HG03565 (cell line): Measurements from ENCODE around the gene SSTR5.

Experiments
- ATAC-seq: cut with Tn5 transposase; IDR thresholded peaks from one replicate; pipeline ENCODE4 v1.9.1; 2021; ENCODE audit warnings: mild to moderate bottlenecking, moderate library complexity; ENCODE audit not compliant: unreplicated experiment

Gene SSTR5

DNA sequence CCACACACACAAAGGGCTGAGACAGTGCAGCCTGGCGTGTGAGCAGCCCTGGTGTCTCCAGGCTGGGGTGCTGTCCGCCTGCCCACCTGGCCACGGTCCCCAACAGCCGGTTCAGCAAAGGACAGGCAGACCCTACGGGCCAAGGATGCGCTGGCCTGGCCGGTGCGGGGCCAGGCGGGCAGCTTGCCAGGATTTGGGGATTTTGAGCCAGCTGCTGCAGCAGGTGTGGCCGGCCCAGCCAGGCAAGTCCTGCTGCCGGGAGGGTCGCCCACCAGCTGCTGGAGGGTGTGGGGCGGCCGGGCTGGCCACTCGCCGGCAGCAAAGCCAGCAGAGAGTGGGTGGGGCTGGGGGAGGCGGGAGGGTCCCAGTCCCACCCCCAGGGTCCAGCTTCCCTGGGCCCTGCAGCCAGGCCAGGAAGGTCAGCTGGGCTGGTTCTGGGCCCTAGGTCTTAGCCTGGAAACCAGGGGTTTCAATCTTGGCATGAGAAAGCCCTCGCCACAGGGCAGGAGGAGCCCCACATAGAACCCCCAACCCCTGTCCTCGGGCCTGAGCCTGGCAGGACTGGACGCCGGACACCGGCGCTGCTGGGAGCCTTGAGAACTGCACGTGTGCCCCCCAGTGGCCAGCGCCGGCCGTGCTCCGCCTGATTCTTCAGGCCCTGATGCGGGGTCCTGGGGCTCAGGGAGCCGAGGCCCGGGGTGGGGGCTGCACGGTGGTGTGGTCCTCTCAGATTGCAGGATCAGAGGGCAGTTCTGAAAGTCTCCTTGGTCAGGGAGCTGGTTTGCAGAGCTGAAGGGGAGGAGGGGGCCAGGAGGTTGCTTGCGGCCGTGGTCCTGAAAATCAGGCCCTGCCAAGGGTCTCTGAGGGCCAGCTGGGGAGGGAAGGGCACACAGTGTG lies 17.6 kb upstream of the SSTR5 start:
- ATAC-seq, result no peak

DNA sequence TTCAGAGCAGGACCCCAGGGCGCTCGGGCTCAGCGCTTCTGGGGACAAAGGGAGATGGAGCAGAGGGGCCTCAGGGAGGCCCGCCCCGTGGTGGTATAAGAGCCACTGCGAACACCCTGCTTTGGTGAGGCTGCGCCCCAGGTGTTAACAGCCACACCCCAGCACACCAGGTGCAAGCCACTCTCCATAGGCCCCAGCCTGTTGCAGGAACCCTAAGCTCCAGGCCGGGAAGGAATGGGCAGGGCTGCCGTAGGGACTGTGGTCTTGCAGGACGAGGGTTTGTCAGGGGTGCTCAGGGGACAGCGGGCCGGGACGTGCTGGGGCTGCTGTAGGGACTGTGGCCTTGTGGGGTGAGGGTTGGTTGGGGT lies 17.0 kb upstream of the SSTR5 start:
- ATAC-seq, result no peak

DNA sequence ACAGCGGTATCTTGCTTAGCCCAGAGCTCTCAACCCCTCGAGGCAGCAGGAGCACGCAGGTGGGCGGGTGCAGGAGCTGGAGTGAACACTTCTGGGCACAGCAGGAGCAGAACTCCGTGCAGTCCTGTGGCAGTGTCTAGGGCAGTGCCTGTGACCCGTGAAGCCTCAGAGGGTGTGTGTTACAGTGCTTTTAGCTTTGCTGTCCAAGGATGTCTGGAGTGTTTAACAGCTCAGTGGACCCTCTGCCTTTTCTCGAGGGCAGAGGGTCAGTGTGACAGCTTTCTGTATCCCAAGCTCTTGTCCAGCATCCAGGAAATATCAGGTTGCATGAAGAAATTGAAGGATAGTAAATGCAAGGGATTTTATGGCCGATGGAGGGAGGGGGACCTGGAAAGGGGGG lies 16.4 kb upstream of the SSTR5 start:
- ATAC-seq, result no peak

DNA sequence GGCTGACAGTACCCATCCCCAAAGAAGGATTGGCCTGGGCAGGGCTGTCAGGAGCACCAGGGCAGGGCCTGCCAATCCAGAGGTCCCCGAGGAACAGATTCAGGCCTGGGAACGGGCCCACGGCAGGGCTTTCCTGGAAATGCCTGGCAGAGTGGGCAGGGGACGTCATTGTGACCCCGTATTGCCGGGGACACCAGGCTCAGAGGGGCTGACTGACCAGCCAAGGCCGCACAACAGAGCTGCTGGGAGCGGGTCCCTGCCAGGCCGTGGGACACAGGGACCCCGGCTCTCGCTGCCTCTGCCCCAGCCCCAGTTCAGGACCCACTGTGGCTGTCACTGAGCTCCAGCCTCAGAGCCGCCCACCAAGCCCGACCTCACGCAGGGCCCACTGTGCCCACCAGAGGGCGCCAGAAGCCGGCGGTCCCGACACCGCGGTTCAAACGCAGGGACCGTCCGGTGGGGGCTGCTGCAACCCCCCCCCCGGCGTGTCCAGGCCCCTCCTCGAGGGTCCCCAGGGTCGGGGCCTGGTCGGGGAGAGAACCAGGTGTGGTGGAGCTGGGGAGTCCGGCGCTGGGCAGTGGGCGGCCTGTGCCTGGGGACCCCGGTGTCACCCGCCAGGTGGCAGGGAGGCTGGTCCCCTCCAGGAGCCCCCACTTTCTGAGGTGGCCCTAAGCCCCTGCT lies 15.2 kb upstream of the SSTR5 start:
- ATAC-seq, result no peak

DNA sequence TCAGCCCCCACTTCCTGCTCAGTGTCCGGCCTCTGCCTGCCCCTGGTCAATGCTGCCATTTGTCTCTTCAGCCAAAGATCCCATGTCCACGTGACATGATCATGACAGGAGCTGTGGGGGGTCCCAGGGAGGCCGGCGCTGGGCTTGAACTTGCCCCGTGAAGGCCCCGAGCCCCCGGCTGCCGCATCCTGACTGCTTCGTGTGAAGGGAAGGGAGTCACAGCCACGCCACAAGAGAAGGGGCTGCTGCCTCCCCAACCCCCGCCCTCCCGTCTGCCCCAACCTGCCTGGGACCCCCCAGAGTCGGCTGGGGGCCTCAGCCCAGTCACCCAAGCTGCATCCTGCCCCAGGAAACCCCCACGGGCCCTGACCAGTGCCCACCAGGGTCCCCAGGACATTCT lies 14.3 kb upstream of the SSTR5 start:
- no peak for ATAC-seq

DNA sequence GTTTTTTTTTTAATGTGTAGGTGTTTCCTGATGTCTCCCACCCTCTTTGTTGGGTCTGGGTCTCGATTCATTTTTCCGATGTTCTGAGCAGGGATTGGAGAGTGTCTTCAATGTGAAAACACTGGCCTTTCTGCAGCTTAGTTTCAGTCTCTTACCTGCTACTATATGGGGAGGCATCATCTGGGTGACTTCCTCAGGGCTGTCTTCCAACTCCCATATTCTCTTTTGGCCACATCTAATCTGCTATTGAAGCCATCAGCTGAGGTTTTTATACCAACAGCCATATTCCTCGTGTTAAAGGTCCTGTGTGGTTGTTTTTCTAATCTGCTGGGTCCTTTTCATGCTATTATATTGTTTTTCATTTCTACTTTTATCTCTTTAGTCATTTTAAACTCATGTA lies 13.2 kb upstream of the SSTR5 start:
- no peak for ATAC-seq

DNA sequence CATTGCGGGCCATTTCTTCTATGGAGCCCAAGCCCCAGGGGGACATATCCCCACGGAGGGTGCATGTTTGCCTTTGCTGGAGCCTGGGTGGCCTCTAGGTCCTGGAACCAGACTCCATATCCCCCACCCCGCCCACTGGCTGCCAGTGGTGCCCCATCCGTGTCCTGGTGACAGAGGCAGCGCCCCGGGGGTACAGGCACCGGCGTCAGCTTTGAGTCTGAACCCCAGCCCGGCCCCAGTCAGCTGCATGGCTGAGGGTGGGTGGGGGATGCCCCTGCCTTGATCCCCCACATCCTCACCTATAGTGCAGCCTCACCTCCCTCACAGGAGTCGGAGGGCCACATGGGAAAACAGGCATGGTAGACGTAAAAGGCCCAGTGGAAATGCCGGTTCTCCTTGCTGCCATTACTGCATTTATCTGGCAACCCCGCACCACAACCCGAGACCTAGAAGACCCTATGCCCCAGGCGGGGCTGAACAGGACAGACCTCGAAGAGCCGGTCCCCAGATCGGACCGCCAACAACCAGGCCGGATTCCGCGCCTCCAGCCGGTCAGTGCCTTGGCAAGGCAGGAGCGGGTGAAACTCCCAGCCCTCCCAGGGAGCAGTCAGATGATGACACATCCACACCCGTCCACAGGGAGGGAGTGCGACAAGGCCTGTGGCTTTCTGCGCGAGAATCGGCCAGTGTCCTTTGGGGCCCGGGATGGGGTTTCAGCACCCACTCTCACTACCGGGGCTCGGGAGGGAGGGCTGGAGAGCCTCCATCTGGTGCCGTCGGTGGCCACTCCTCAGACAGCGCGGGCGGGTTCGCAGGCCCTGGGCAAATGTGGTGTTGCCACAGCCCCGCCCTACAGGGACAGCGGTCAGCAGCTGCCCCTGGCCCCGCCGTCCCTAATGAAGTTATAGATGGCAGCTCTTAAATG lies 11.9 kb upstream of the SSTR5 start:
- ATAC-seq, result no peak

DNA sequence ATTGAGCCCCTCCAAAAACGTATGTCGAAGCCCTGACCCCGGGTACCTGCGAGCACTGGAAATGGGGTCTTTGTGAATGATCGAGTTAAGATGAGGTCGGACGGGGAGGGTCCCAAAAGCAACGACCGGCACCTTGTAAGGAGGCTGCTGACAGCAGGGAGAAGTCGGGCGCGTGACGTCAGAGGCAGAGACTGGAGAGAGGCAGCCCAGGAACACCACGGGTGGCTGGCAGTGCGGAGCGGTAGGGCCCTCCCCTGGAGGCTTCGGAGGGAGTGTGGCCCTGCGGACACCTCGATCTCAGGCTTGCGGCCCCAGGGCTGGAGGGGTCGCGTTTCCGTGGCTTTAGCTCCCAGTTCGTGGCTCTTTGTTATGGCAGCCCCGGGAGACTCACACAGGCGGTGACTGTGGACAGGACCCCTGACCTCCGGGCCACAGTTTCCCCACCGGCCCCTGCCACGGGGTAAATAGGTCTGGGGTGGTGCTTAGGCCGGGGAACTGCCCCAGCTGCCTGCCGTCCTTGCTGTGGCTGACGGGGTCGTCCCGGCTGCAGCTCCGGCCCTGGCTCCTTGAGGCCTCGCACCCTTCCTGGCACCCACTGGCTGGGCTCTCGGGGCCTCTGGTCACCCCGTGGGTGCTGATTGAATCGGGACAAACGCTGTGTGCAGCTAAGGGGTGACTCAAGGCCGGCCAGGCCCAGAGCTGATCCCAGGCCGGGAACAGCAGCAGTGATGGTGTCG lies 10.6 kb upstream of the SSTR5 start:
- no peak for ATAC-seq

DNA sequence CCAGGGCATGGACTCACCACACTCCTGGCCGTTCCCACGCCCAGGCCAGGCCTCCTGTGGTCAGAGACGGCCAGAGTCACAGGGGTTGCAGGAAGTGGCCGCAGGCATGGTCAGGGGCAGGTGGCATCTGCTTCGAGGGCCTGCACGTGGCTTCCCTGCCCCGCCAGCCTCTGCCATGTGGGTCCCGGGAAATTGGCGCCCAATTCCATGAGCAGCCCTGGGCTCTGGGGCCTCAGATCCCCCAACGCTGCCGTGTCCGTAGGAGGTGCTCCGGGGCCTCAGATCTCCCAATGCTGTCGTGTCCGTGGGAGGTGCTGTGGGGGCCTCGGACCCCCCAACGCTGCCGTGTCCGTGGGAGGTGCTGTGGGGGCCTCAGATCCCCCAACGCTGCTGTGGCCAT lies 9.7 kb upstream of the SSTR5 start:
- no peak for ATAC-seq

DNA sequence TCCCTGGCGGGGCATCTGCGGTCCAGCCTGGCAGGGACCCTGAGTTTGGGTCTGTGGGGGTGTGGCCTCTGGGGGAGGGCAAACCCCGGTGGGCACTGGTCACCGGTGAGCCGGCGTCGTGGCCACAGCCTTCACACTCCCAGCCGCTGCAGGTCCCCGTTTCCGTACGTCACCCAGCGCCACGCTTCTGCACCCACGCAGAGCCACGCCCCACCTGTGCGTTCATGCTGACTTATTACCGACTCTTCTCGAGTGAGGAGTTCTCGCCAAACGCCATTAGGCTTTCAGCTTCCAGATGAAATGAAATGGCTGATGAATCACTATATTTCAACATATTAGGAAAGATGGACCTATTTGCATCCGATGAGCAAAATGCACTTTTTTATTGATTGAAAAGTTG lies 8.8 kb upstream of the SSTR5 start:
- no peak for ATAC-seq

DNA sequence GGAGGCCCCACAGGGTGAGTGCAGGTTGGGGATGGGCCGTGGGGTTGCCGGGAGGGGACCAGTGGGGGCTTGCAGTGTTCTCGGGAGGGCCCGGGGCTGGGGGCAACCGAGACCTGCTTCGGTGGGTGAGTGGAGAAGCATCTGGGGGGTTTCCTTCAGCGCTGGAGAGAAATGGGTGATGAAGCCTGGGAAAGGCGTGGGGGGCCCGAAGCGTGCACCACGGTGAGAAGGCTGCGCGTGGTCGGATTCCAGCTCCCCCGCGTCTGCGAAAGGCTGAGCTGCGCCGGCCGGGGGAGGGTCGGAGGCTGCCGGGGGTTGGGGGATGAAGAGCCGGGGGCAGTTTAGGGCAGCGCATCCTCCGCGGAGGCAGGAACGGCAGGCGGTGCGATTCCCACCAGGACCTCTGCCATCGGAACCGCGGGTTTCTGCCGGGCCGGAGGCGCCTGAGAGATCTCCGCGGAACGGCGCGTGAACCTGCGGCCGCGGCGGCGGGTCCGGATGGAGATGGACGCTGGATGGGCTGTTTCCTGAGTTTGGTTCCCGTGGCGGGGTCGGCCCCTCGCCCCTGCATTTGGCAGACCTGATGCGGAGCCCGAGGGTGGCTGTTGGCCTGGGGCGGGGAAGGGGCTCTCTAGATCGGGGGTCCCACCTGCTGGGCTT lies 6.9 kb upstream of the SSTR5 start:
- ATAC-seq, result no peak

DNA sequence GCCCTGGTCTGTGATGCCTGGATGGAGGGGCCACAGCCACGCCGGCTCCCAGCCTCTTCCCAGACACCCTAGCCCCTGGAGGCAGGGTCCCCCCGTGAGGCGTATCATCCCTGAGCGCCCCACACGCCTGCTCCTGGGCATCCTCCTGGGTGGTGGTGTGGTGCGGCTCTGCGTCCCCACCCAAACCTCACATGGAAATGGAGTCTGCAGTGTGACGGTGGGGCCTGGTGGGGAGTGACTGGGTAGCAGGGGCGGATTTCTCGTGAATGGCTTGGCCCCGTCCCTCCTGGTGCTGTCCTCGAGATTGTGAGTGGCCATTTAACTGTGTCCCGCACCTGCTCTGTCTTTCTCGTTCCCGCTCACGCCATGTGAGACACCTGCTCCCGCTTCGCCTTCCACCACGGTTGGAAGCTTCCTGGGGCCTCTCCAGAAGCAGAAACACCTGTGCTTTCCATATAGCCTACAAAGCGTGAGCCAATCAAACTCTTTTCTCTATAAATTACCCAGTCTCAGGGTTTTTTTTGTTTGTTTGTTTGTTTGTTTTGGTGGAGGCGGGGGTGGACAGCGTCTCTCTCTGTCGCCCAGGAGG lies 5.9 kb upstream of the SSTR5 start:
- no peak for ATAC-seq

DNA sequence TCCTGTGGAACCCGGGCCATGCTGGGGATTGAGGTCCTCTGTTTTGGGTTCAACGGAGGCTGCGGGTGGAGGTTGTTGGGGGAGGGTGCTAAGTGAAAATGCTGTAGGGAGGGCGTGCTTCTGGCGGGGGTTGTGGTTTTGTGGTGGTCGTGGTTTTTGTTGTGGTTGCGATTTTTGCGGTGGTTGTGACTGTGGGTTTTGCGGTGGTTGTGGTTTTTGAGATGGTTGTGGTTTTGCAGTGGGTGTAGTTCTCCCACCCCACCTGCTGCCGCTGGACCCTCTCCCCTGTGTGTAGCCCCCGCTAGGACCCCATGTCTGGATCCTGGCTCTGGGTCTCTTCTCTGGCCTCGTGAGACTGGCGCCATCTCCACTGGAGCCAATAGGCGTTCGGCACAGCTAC lies 4.9 kb upstream of the SSTR5 start:
- no peak for ATAC-seq

DNA sequence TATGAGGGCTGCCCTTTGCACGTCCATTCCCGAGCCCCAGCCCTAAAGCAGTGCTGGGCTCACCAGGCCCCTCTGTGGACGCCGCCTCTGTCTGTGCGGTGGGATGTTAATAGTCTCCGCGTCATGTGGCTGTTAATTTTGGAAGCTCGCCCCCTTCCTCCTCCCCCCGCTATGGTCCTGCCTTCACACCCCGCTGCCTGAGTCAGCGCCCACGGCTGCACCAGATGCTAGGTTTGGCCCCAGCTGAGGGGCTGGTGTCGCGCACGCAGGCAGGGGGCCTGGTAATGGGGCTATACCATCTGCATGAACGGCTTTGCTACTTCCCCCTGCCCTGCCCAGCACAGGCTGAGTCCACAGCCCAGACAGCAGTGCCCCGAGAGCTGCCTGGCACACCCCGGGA lies 4.1 kb upstream of the SSTR5 start:
- no peak for ATAC-seq

DNA sequence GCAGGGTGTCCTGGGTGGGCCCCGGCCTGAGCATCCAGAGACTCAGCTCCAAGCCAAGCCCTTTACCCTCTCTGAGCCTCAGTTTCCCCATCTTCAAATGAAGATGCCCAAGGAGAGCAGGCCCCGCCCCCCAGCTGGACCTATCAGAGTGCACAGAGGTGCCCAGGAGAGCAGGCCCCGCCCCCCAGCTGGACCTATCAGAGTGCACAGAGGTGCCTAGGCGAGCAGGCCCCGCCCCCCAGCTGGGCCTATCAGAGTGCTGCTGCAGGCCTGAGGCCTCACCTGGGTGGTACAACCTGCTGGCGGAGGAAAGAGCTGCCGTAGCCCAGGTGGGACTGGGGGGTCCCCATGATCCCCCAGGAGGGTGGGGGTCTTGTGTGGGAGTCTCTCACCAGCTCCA lies 3.4 kb upstream of the SSTR5 start:
- ATAC-seq, result no peak

DNA sequence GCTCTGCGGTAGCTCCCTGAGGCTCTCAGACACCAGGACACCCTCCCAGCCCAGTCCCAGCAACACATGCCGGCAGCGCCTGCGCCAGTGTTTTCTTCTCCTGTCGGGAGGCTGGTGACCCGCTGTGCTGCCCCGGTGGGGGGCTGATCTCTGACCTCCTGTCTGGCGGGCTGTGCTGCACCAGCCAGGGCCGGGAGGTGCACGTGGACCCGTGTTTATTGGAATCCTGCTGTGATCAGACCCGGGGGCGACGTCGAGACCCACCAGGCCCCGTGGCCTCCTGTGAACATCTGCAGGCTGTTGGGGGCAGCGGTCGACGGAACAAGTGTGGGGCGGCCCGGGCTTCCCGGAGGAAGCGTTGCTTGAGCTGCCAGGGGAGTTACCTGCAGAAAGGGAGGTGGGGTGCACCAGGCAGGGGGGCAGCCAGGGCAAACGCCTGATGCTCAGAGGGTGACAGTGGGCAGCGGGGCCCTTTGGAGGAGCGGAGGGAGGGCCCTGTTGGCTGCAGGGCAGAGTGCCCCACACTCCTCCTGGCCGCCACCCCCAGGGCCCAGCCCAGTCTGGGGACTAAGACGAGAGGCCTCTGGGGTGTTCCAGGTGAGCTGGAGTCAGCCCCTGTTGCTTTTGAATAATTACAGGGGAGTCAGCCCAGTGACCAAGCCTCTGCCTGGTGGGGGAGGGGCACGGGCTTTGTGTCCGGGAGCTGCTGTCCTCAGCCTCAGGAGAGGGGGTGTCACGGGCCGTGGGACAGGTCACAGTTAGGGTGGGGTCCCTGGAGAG lies 2.3 kb upstream of the SSTR5 start:
- ATAC-seq, result no peak

DNA sequence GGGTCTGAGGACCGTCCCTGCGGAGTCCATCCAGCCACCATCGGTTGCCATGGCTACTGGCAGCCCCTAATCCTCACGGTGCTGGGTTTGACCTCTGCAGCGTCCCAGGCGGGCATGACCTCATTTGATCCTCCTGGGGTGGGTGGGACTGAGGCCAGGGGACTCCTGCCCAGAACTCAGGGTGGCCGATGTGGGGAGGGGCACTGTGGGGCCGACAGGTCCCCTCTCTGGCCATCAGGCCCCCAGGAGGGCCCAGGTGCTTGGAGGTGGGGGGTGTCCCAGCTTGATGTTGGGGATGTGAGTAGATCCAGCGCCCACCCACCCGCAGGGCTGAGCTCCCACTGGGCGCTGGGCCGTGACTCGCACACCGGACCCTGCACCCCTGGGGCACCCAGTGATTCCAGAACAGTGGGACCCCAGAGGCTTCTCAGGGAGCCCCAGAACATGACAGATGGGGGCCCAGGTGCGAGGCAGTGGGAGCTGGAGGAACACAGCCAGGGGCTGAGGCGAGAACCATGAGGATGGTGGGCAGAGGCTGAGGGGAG lies 1.6 kb upstream of the SSTR5 start:
- ATAC-seq, result no peak

DNA sequence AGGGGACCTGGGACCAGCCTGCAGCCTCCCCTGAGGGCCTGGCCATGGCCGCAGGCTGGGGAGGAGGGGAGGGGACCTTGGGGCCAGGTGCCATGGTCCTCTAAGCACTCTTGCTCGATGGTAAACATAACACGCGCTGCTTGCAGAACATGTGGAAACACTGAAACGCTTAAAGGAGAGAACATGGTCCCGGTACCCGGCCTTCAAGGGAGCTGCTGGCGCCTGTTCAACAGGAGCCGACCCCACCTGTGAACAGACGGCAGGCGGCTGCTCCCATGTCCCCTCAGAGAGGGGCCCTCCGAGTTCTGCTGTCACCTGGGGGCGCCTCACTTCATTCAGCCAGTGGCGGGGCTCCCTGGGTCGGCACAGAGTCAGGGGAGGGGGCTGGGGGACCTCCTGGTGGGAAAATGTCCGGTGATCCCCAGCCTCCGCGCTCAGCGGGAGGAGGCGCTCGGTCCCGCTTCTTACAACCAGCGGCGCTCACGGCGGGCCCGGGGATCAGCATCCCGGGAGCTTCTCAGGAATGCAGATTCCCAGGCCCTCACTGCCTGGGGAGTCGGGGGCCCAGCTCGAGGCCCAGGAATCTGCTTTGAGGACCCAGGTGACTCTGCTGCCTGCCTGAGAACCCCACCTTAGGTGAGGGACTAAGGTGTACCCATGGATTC lies 854 bp upstream of the SSTR5 start:
- no peak for ATAC-seq

DNA sequence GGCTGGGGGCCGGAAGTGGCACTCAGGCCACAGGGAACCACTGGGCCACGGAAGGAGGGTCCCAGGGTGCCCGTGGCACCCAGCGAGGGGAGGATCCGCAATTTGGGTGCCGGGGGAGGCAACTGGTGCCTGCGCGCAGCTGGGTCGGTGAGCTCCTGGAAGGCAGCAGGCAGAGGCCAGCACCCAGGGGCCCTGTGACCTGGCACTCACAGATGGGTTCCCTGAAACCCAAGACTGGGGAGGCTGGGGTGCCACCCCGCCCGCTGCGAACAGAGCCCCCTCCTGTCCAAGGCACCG lies 663 bp downstream of the SSTR5 start:
- ATAC-seq, result no peak
